Suprapubic skin (tissue), 4 donors: Measurements from ENCODE around the gene RNF182.

Experiments
- EP300 ChIP-seq: sonication (generic); formaldehyde crosslinking; IDR thresholded peaks from one replicate; pipeline ENCODE4 v1.6.1; 2017; ENCODE audit warnings: antibody characterized with exemption
- POLR2A ChIP-seq, 2 donors: fragments of 450-650 bp; IDR thresholded peaks; one replicate each; pipeline ENCODE4 v1.6.1; 2017; ENCODE audit warnings: antibody characterized with exemption in 2 of 2, mild to moderate bottlenecking in 2 of 2, moderate library complexity in 2 of 2
- POLR2AphosphoS5 ChIP-seq, 3 donors: sonication (generic); formaldehyde crosslinking; IDR thresholded peaks; one replicate each; pipeline ENCODE4 v1.6.1; 2017; ENCODE audit warnings: antibody characterized with exemption in 3 of 3
- TF ChIP-seq, protein P1 (sequence below), 2 donors: fragments of 200-600 bp in 1 of 2; fragments of 450-650 bp in 1 of 2; sonication (generic) in 1 of 2; IDR thresholded peaks; one replicate each; pipeline ENCODE4 v1.5.1; 2016 to 2019; ENCODE audit warnings: antibody characterized with exemption in 2 of 2, mild to moderate bottlenecking in 1 of 2, moderate library complexity in 1 of 2

DNA sequence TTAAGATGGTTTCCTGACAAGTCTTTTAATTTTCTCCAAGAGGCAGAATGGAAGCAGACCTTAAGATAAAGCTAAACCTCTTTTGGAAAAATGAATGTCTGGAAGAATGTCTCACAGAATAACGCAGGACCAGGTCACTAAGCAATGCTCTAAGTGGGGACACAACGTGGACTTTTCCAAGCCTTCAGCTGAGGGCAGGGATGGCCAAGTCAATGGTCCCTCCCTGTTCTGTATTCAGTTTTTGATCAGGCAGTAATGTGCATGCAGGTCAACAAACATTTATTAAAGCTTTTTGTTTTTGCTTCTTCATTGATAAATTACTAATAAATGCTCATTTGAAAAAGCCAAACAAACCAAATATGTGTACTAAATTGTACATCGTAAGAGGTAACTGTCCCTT lies 2.0 kb upstream of the RNF182 start:
- TF ChIP-seq EP300 (no peak), POLR2A (IDR thresholded peaks at IDR 0.05) (no peak), POLR2AphosphoS5 (IDR thresholded peaks at IDR 0.05) (no peak)
- TF ChIP-seq, protein P1, sequence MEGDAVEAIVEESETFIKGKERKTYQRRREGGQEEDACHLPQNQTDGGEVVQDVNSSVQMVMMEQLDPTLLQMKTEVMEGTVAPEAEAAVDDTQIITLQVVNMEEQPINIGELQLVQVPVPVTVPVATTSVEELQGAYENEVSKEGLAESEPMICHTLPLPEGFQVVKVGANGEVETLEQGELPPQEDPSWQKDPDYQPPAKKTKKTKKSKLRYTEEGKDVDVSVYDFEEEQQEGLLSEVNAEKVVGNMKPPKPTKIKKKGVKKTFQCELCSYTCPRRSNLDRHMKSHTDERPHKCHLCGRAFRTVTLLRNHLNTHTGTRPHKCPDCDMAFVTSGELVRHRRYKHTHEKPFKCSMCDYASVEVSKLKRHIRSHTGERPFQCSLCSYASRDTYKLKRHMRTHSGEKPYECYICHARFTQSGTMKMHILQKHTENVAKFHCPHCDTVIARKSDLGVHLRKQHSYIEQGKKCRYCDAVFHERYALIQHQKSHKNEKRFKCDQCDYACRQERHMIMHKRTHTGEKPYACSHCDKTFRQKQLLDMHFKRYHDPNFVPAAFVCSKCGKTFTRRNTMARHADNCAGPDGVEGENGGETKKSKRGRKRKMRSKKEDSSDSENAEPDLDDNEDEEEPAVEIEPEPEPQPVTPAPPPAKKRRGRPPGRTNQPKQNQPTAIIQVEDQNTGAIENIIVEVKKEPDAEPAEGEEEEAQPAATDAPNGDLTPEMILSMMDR (IDR thresholded peaks at IDR 0.05): no peak
